GM21447 (cell line): ENCODE results near the gene ADGRA1.

Experiments used
- ATAC-seq: cut with Tn5 transposase; IDR thresholded peaks from one replicate; pipeline ENCODE4 v1.9.1; 2021; ENCODE audit not compliant: unreplicated experiment

The ADGRA1 gene

DNA sequence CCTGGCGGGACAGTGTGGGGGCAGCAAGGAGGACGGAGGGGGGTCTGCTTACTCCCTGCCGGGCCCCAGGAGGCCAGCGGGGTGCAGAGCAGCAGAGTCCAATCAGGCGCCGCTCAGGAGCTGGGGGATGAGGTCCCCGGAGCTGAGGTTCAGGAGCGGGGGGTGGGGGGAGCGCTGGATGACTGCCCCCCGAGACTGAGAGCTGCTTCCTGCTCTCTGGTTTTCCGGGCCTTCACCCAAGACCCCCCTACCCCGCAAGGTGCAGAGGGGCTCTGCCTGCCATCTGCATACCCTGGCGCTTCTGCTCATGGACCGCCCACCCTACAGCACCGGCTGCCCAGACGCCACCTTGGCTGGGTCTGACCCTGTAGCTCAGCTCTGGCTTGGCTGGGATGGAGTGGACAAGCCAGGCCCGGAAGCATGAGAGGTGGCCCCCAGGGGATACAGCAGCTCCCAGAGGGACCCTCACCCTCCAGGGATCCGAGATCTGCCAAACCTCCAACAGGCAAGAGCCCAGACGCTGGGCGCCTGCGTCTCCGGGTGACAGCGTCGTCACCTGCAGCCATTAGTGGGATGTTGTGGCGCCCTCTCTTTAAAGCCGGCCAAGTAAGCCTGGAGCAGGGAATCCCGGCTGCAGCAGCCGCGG lies 73.2 kb downstream of the ADGRA1 start:
- ATAC-seq: no peak

DNA sequence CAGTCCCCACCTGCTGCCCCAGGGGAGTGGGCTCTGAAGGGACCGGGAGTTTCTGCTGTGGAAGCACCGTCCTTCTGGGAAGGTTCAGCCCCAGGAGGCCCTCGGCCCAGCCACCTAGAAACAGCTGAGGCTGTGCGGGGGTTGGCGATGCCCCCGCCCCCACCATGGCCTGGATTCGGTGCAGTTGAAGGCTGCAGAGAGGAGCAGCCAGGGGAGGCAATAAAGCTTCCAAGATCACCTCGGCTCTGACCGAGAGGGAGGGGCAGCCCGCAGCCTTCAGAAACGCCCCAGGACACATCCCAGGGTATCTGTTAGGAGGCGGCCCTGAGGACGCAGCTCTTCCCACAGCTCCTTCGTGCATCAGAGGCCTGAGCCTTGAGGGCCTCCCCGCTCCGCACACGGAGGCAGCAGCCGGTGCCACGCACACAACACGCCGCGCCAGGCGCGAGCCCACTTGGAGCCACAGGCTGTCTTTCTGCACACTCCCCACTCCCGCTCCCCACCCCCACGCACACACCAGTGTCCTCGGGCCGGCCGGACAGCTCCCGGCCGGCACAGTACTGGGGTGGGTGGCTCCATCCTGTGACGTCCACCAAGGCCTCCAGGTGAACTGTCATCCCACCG lies 73.9 kb downstream of the ADGRA1 start:
- ATAC-seq: no peak

DNA sequence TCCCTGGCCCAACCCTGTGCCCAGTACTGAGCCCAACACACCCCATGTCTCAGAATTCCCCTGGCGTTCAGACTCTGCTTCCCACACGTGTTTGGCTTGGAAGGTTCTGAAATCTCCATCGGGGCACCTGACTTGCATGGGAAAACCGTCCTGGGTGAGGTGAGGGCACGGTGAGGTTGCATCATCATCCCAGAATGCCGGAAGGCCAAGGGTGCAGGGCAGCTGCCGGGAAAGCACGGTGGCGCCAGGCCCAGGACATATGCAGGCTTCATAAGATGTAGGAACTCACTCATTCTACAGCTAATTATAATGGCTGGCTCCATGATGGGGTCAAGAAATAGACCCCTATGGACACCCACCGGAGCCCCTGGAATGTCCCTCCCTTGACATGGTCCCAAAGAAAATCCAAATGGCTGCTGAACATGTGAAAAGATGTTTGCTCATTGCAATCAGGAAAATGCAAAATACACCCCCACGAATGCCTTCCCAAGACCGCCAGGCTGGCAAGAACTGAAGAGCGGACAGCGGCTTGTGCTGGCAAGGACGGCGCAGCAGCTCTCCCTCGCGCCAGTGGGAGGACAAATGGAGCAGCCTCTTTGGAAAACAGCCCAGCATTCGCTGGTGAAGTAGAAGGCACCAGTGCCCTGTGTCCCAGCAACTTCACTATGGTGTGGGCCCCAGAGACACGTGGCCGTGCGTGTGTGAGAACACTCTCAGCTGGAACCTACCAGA lies 74.6 kb downstream of the ADGRA1 start:
- ATAC-seq: no peak

DNA sequence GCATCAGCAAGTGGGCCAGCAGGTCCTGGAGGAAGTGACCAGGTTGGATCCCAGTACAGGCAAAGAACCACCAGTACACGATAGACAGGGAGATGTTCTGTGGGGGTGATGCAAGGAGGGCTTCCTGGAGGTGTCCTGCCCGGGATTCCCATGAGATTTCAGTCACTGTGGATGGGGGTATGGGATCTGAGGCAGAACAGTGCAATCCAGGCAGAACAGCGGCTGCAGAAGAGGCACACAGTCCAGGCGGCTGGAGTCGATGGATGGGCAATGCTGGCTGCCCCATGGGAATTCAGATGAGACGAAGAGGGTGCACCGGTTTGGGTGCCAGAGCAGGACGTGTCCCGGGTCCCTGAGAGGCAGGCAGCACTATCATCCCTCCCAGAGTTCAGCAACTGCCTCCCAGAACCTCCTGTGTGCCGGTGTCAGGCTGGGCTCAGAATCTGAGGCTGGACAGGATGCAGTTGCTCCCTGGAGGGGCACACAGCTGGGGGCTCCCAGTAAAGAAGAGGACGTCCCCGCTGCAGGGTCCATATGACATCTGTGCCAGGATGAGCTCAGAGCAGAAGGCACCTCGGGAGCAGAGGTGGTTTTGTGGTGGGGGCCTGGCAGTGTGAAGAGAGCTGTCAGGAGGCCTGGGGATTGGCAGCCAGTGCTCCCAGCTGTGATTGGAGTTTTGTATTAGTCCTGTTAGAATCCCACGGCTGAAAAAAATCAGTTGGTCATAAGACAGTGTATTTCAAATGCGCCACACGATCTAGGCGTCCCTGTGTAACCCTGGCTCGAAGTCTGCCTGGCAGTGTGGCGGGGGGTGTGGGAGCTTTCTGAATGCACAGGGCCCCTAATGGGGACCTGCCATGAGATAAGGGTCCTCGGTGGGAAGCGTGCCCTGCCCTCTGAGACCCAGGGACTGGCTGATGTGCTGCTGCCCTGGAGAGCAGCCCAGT lies 75.5 kb downstream of the ADGRA1 start:
- ATAC-seq: no peak

DNA sequence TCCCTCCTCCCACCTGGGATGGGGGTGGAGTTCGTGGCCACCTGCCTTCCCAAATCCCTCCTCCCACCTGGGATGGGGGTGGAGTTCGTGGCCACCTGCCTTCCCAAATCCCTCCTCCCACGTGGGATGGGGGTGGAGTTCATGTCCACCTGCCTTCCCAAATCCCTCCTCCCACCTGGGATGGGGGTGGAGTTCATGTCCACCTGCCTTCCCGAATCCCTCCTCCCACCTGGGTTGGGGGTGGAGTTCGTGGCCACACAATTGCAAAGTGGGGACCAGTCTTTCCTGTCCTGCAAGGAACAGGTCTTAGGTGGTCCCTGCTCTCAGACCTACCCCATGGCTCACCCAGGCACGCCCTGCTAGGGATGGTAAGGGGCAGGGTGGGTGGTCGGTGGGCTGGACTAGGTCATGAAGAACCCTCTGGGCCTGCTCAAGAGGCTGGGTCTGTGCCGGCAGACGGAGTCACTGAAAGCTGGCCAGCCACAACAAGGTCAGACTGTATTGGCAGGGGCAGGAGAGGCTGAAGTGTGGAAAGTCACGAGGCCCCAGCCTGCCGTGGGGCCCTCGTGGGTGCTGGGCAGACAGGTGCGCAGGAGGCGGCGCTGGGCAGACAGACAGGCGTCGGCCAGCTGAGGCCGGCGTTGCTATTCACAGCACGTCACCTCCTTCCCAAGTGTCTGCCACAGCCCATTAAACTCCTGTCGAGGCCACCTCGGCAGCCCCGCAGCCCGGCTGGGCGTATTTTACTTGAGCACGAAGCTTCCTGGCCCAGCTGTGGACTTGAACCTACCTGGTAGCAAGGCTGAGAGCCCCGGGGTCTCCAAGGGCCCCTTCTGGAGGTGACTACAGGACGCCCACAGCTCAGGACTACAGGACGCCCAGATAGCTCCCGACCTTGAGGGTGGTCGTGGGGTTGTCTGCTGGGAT lies 76.4 kb downstream of the ADGRA1 start:
- no peak for ATAC-seq

DNA sequence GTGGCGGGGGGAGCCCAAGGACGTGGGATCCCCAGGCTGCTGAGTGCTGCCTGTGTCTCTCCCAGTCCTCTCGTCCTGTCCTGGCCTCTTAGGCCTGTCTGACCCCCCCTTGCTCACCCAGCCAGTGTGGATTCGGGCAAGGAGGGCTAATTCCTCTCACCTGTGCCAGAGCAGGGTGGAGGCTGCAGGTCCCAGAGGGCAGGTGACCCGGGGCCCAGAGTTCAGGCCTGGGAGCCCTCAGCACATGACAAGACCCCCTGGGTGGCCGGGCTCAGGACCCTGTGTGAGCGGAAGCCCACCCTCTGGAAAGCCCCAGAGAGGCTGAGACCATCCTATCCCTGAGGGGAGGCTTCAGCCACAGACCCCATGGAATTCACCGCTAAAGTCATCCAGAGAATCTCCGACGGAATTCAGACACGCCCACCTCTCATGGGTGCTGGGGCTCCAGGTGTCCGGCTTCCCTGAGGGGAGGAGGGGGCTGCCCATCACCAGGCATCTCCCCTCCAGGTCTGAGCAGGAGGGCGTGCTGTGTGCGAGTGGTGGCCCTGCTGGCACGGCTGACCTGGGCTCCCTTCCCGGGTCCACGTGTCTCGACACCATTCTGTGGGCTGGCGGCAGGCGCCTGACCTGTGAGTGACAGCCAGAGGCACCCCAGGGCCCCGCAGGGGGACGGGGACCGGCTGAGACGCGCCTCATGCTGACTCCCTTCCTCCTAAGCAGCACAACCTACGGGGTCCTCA lies 77.3 kb downstream of the ADGRA1 start:
- ATAC-seq: no peak

DNA sequence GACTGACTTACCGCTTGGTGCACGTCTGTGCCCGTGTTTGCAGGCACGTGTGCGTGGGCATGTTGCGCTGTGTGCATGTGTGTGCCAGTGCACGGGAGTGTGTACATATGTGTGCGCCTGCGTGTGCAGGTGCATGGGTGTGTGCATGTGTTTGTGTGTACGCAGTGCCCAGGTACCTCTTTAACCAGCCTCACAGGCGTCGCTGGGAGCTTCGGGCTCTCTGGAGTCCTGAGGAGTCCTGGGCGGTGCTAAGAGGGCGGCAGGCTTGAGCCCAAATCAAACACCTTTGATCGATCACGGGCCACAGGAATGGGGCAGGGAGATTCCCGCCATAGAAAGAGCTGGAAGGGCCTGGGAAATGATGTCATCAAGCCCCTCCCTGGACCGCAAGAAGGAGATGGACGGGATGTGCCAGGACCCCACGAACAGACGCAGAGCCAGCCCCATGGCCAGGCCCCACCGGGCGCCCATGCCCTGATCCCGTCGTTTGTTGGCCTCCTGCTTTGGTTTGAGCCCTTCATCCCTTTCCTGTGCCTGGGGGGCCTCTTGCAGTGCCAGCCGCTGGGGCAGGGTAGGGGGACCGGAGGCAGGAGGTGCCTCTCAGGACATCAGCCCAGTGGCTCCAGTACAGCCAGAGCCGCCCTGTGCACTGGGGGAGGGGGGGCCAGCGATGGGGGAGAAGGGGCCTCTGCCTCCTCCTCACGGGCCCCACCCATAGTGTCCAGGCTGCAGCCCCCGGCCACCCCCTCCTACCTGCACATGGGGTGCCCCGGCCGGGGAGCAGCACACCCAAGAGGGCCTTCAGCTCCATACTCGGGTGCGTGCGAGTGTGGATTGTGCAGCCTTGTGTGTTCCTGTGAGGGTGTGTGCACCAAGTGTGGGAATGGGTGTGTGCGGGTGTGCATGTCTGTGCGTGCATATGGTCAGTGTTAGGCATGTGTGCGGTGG lies 78.1 kb downstream of the ADGRA1 start:
- no peak for ATAC-seq

DNA sequence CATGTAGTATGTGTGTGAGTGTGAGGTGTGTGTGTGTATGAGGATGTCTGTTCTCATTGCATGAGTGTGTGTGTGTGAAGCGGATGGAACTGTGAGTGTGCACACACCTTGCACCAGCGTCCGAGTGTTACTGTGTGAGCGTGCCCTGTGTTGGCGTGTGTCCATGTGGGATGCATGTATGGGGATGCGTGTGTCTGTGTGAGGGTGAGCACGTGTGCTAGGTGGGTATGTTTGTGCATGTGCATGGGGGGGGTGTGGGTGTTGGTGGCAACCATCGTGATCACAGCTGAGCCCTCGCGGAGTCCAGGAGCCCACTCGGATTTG lies 78.7 kb downstream of the ADGRA1 start:
- no peak for ATAC-seq

DNA sequence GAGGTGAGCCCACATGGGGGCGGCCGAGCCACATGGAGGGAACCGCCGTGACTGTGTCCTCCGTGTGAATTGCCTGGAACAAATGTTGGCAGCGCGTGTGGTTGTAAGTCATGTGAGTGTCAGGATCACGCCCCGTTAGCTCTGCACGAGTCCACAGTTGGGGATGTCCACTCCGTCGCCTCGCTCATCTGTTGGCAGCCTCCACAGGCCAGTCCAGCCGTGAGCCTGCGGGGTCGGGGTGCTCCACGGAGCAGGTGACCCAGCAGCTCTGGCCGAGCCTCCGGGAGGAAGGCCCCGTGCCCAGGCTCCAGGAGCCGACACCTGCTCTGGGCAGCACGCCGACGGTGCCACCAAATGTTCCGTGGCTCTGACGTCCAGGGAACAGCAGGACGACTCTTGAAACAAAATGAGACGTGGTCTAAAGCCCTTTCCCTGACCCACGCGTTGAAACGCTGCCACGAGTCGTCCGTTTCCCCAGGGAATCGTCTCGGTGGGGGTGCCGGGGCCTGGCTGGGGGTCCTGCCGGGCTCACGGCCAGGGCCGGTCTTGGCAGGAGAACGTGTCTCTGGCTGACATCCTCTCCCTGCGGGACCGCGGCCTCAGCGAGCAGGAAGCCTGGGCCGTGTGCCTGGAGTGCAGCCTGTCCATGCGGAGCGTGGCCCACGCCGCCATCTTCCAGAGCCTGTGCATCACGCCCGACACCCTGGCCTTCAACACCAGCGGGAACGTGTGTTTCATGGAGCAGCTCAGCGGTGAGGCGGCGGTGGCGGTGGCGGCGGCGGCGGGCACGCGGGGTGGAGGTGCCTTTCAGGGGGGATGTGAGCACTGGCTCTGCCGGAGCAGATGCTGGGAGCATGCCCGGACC lies 79.3 kb downstream of the ADGRA1 start:
- ATAC-seq: no peak

DNA sequence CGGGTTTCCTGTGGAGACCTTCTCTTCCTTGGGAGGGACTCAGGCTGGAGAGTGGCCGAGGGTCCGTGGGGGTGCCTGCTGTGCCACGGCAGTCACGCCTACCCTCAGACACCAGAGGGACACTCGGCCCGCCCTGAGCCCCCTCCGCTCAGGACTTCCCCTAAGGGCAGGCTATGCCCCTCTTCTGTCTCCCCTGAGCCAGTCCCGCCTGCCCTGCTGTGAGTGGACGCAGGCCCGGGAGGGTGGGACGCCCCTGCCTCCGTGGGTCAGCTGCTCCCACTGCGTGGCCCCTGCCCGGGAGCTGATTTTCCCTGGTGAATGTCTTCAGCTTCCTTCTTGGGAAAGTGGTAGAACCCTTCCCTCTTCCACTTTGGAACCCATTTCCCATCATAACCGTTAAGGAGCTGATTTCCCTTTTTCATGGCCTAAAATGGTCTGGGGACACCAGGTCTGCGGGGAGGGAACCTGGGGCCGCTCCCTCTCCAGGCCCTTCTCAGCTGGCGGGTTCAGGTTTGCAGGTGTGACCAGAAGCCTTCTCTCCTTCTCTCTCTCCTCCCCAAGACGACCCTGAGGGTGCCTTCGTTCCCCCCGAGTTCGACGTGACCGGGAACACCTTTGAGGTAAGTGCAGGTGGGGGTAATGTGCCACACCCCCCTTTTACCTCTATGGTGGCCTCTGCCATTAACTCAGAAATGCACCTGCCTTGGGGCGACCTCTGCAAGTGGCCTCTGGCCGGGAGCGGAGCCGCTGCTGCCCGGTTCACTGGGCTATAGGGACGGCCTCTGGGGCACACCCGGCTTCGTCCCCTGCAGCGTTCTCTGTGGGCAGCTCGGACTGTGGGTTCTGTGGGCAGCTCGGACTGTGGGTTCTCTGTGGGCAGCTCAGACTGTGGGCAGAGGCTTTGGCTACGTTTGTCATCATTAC lies 80.2 kb downstream of the ADGRA1 start:
- ATAC-seq: no peak

DNA sequence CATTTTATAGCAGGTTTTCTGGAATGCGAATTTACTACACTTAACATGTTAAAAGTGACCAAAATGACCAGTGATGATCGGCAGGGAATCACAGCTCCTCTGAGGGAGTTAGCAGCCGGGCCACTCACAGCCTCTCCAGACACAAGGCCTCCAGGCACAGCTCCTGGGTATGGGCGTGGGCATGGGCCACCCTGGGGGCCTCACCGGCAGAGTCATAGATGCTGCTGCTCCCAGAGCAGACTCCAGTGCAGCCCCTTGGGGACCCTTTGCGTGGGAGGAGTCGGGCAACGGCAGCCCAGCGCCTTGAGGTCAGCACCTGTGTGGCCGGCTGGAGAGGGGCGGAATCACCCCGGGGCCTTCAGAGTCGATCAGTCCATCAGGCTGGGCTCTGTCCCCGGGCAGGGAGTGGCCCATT lies 80.9 kb downstream of the ADGRA1 start:
- ATAC-seq: no peak

DNA sequence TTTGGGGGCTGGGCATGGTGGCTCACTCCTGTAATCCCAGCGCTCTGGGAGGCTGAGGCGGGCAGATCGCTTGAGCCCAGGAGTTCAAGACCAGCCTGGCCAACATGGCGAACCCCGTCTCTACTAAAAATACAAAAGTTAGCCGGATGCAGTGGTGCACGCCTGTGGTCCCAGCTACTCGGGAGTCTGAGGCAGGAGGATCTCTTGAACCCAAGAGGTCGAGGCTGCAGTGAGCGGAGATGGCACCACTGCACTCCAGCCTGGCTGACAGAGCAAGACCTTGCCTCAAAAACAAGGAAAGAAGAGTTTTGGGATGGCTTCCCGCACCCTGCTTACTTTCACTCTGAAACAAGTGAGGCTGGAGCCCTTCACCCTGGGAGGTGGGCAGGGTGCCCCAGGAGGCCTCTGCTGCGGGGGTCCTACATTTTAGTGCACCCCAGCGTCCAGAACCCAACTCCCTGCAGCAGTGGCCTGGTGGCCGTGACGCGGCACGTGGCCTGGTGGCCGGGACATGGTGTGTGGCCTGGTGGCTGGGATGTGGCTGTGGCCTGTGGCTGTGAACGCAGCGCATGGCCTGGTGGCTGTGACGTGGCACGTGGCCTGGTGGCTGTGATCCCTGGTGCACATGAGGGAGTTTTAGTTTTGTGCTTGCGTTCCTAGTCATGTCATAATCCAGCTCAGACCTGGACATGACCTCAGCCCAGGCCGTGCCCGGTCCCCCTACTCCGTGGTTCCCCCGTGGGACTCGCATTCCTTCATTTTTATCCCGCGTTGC lies 81.6 kb downstream of the ADGRA1 start:
- no peak for ATAC-seq

DNA sequence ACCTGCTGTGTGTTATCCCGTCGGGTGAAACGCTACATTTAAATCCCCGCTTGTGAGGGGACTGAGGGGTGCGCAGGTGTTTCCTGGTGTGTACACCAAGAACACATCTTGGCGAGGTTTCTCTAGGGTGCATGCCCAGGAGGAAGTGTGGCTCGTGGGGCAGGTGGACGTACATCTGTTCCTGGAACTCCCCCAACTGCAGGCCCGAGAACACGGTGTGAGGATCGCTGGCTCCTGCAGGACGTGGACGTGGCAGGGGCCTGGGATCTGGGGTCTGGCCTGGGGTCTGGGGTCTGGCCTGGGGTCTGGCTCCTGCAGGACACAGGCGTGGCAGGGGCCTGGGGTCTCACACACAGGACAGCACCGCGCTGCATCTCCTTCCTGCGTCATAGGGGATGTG lies 82.4 kb downstream of the ADGRA1 start:
- no peak for ATAC-seq

DNA sequence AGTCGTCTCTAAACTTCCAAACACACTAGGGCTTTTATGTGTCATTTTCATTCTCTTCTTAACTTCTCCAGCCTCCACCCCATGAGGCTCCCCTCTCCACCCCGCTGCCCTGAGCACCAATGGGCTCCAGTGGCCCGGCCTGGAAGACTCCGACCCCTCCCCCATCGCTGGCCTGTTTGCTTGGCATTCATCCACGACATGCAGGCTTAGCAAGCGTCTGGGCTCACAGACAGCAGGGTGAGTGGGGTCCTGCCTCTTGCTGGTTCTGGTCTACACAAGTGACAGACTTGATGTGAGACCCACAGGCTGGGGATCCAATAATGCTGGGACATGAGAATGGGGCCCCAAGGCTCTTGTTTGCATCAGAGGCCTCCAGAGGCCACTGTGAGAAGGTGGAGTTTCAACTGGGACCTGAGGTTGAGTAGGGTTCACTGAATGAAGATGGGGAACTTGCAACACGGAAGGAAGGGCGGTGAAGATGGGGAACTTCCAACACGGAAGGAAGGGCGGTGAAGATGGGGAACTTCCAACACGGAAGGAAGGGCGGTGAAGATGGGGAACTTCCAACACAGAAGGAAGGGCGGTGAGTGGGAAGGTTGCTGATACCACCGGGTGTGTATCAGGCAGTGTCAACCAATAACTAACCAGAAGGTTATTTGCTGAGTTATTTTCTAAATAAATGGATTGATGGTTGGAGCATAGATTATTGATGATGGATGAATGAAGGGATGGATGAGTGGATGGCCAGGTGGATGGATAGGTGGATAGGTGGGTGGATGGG lies 86.3 kb downstream of the ADGRA1 start:
- ATAC-seq: no peak

DNA sequence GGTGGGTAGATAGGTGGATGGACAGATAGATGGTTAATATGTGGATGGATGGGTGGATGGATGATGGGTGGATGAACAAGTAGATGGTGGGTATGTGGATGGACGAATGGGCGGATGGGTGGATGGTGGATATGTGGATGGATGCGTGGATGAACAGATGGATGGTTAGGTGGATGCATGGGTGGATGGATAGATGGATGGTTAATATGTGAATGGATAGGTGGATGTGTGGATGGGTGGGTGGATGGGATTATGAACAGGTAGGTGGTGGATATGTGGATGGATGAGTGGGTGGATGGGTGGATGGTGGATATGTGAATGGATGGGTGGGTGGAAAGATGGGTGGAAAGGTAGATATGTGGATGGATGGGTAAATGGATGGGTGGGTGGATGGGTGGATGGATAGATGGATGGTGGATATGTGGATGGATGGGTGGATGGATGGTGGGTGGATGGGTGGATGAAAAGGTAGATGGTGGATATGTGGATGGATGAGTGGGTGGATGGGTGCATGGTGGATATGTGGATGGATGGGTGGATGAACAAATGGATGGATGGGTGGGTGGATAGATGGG lies 87.1 kb downstream of the ADGRA1 start:
- ATAC-seq: no peak
